A673 (cell line): Measurements from ENCODE around the gene POLE.

Source experiments
- CTCF ChIP-seq: fragments of 300-800, 200-600 bp; sonication (generic); conservative IDR thresholded peaks from 2 replicates; pipeline ENCODE4 v1.5.1; 2017; ENCODE audit warnings: low read depth, mild to moderate bottlenecking, antibody characterized with exemption, low read length, moderate library complexity, mixed read lengths
- EZH2 ChIP-seq: fragments of 200-600 bp; sonication (generic); IDR thresholded peaks from 2 replicates; pipeline ENCODE4 v1.6.1; 2017; ENCODE audit warnings: borderline replicate concordance, low read depth, mild to moderate bottlenecking, mixed read lengths, antibody characterized with exemption, low read length; ENCODE audit not compliant: poor library complexity, severe bottlenecking

- TF ChIP-seq CTCF (no peak), EZH2 (no peak)
These were observed 30.6 kb upstream of the POLE start for GRCh38 chr12:132717531-132718387.
